Neural progenitor cell (in vitro differentiated cells): ENCODE results near the gene PLCZ1.

Source experiments
- CTCF ChIP-seq: fragments of 200-600 bp; sonication (generic); IDR thresholded peaks from 2 replicates; pipeline ENCODE4 v1.5.1; 2017; ENCODE audit warnings: antibody characterized with exemption, mild to moderate bottlenecking
- EZH2 ChIP-seq: fragments of 200-600 bp; sonication (generic); IDR thresholded peaks from 2 replicates; pipeline ENCODE4 v1.6.1; 2017; ENCODE audit warnings: antibody characterized with exemption, mild to moderate bottlenecking, moderate library complexity

GRCh38 chr12:18750085-18750484 is 12.3 kb upstream of the PLCZ1 start:
- TF ChIP-seq CTCF (no peak), EZH2 (no peak)
